WTC11 (cell line): ENCODE measurements around the gene RPUSD3.

ENCODE experiments used
- CTCF ChIP-seq: fragments of 200-600 bp; IDR thresholded peaks from 2 replicates; pipeline ENCODE4 v1.8.0; 2022; ENCODE audit warnings: antibody characterized with exemption
- ELF4 ChIP-seq: sonication (generic); formaldehyde crosslinking; IDR thresholded peaks from 2 replicates; pipeline ENCODE4 v1.8.1; 2022; ENCODE audit warnings: low read depth, mild to moderate bottlenecking, moderate library complexity, missing genetic modification reagents
- GABPB1 ChIP-seq: sonication (generic); formaldehyde crosslinking; IDR thresholded peaks from 2 replicates; pipeline ENCODE4 v1.8.1; 2023; ENCODE audit warnings: mild to moderate bottlenecking, missing genetic modification reagents
- MAX ChIP-seq: sonication (generic); formaldehyde crosslinking; IDR thresholded peaks from 2 replicates; pipeline ENCODE4 v1.8.0; 2022; ENCODE audit warnings: mild to moderate bottlenecking, missing genetic modification reagents
- NFE2L1 ChIP-seq: sonication (generic); formaldehyde crosslinking; IDR thresholded peaks from 2 replicates; pipeline ENCODE4 v1.8.1; 2023; ENCODE audit warnings: missing genetic modification reagents
- NR2C2 ChIP-seq: sonication (generic); formaldehyde crosslinking; IDR thresholded peaks from 2 replicates; pipeline ENCODE4 v1.8.0; 2022; ENCODE audit warnings: mild to moderate bottlenecking, missing genetic modification reagents
- TP53 ChIP-seq: sonication (generic); formaldehyde crosslinking; IDR thresholded peaks from 2 replicates; pipeline ENCODE4 v1.8.1; 2023; ENCODE audit warnings: mild to moderate bottlenecking, missing genetic modification reagents
- ZNF219 ChIP-seq: sonication (generic); formaldehyde crosslinking; IDR thresholded peaks from 2 replicates; pipeline ENCODE4 v1.8.0; 2023; ENCODE audit warnings: missing genetic modification reagents, mild to moderate bottlenecking, borderline replicate concordance
- ZNF416 ChIP-seq: fragments of 250-450 bp; sonication (Bioruptor Pico); IDR thresholded peaks from 2 replicates; pipeline ENCODE4 v1.9.0; 2021; ENCODE audit warnings: mild to moderate bottlenecking, inconsistent platforms
- TF ChIP-seq, protein P1 (sequence below): fragments of 250-450 bp; sonication (Bioruptor Pico); IDR thresholded peaks from 2 replicates; pipeline ENCODE4 v2.1.2; 2022; ENCODE audit warnings: mild to moderate bottlenecking, moderate library complexity

GRCh38 chr3:9846231-9846630 lies 2.4 kb upstream of the RPUSD3 start:
- TF ChIP-seq TP53 (no peak), CTCF (no peak), MAX (CRISPR knock-in tag) (no peak), GABPB1 (CRISPR knock-in tag) (no peak), NFE2L1 (CRISPR knock-in tag) (no peak), ELF4 (CRISPR knock-in tag) (no peak), ZNF219 (no peak), NR2C2 (no peak), ZNF416 (CRISPR knock-in tag) (no peak)
- TF ChIP-seq, protein P1, sequence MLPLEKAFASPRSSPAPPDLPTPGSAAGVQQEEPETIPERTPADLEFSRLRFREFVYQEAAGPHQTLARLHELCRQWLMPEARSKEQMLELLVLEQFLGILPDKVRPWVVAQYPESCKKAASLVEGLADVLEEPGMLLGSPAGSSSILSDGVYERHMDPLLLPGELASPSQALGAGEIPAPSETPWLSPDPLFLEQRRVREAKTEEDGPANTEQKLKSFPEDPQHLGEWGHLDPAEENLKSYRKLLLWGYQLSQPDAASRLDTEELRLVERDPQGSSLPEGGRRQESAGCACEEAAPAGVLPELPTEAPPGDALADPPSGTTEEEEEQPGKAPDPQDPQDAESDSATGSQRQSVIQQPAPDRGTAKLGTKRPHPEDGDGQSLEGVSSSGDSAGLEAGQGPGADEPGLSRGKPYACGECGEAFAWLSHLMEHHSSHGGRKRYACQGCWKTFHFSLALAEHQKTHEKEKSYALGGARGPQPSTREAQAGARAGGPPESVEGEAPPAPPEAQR (CRISPR knock-in tag) = no peak
